ENCODE data around the gene NAA80.

The NAA80 gene

GRCh38 chr3:50290161-50290641, 9.0 kb downstream of the NAA80 start:
- H3K4me2 ChIP-seq: no peak overlapping the region
- H3K36me3 ChIP-seq (ENCODE audit: insufficient read depth): no peaks in the 10 kb centered on the region
- H3K27ac ChIP-seq: no peak overlapping the region
- no peak overlapping the region for H3K9ac ChIP-seq
- no peaks in the 10 kb centered on the region for H3K27me3 ChIP-seq (ENCODE audit: insufficient read depth, low read depth)
- H4K20me1 ChIP-seq (ENCODE audit: insufficient read depth): no peaks in the 10 kb centered on the region
- TF ChIP-seq, protein P1, sequence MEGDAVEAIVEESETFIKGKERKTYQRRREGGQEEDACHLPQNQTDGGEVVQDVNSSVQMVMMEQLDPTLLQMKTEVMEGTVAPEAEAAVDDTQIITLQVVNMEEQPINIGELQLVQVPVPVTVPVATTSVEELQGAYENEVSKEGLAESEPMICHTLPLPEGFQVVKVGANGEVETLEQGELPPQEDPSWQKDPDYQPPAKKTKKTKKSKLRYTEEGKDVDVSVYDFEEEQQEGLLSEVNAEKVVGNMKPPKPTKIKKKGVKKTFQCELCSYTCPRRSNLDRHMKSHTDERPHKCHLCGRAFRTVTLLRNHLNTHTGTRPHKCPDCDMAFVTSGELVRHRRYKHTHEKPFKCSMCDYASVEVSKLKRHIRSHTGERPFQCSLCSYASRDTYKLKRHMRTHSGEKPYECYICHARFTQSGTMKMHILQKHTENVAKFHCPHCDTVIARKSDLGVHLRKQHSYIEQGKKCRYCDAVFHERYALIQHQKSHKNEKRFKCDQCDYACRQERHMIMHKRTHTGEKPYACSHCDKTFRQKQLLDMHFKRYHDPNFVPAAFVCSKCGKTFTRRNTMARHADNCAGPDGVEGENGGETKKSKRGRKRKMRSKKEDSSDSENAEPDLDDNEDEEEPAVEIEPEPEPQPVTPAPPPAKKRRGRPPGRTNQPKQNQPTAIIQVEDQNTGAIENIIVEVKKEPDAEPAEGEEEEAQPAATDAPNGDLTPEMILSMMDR (conservative IDR thresholded peaks at IDR 0.05; ENCODE audit: low read depth, low read length): no peak
- peaks cover 17% of the 10 kb centered on the region for H3K79me2 ChIP-seq (ENCODE audit: insufficient read depth, low read depth)
- H3K4me1 ChIP-seq (ENCODE audit: low read depth, poor library complexity, severe bottlenecking): peaks cover 7% of the 10 kb centered on the region
- no peak overlapping the region for H2AFZ ChIP-seq (ENCODE audit: low read depth)
- H3K4me3 ChIP-seq (IDR thresholded peaks at IDR 0.05; ENCODE audit: insufficient read depth, low read depth, low read length): no peak overlapping the region

DNA sequence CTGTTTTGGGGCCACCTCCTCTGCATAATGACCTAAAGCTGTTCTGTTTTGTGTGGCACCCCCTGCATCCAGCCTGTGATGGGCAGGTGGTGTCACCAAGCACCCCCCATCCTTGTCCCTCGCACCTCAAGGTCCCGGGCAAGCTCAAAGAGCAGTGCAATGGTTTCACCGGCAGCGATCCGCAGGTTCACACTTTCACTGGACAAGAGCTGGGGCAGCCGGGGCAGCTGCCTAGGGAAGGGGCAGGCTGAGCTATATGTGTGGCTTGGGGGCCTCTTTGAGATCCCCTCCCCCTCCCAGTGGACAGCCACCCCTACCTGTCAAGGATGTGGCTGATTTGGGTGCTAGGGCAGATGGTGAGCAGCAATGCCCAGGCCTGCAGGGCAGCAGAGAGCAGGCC, 10.1 kb downstream of the NAA80 start:
- Histone ChIP-seq H4K20me1 (ENCODE audit: insufficient read depth) (no peaks in the 10 kb centered on the region), H3K27me3 (ENCODE audit: insufficient read depth, low read depth) (no peaks in the 10 kb centered on the region), H2AFZ (ENCODE audit: low read depth) (no peak overlapping the region), H3K4me1 (ENCODE audit: low read depth, poor library complexity, severe bottlenecking) (peaks cover 7% of the 10 kb centered on the region), H3K36me3 (ENCODE audit: insufficient read depth) (no peaks in the 10 kb centered on the region), H3K4me3 (IDR thresholded peaks at IDR 0.05; ENCODE audit: insufficient read depth, low read depth, low read length) (no peak overlapping the region), H3K27ac (no peak overlapping the region), H3K9ac (no peak overlapping the region), H3K4me2 (no peak overlapping the region), H3K79me2 (ENCODE audit: insufficient read depth, low read depth) (peaks cover 17% of the 10 kb centered on the region)
- TF ChIP-seq, protein P1 (conservative IDR thresholded peaks at IDR 0.05; ENCODE audit: low read depth, low read length): no peak

DNA sequence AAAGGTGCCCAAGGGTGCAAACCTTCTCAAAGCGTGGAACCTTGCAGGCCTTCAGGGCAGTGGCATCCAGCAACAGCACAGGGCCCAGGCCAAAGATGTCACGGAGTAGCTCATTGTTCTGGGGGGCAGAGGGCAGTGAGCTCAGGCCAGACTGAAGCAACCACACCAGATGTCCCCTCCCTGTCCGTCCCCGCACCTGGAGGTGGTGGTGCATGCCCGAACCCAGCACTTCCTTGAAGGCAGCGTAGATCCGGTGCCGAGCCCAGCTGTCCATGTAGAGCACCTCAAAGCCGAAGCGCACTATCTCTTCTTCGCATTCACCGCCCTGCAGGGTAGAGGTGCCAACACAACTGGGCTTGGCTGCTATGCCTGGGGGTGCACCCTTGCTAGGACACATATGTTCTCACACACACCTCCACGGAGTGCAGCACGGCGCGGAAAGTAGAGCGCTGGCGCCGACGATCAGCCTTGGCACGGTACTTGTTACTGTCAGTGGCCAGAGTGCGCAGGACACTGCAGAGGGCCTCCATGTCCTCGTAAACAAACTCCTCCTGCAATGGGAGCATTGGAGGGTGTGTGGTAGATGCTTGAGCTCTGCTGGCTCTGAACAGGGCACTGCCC, 10.7 kb downstream of the NAA80 start:
- no peak overlapping the region for H2AFZ ChIP-seq (ENCODE audit: low read depth)
- H3K4me1 ChIP-seq (ENCODE audit: low read depth, poor library complexity, severe bottlenecking): peaks cover 7% of the 10 kb centered on the region
- H4K20me1 ChIP-seq (ENCODE audit: insufficient read depth): no peaks in the 10 kb centered on the region
- peaks cover 17% of the 10 kb centered on the region for H3K79me2 ChIP-seq (ENCODE audit: insufficient read depth, low read depth)
- H3K4me3 ChIP-seq (IDR thresholded peaks at IDR 0.05; ENCODE audit: insufficient read depth, low read depth, low read length): no peak overlapping the region
- no peak overlapping the region for H3K4me2 ChIP-seq
- TF ChIP-seq, protein P1 (conservative IDR thresholded peaks at IDR 0.05; ENCODE audit: low read depth, low read length): no peak
- H3K36me3 ChIP-seq (ENCODE audit: insufficient read depth): no peaks in the 10 kb centered on the region
- H3K9ac ChIP-seq: no peak overlapping the region
- no peak overlapping the region for H3K27ac ChIP-seq
- no peaks in the 10 kb centered on the region for H3K27me3 ChIP-seq (ENCODE audit: insufficient read depth, low read depth)

DNA sequence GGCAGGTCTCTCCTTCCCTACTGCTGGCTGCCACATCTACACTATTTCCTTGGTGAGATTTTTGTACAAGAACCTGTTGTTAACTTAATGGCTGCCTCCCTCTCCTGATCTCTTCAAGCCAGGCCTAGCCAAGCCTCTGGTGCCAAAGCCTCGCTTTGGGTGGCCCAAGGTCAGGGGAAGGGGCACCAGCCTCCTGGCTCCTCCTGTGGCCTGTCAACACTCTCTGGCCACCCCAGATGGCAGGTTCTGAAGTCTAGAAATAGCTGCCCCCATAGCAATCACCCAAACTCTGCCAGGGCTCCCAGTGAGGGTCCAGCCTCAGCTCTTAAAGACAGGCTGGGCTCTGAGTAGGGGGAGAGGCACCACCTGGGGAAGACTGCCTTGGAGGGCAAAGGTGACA, 11.9 kb downstream of the NAA80 start:
- H4K20me1 ChIP-seq (ENCODE audit: insufficient read depth): no peaks in the 10 kb centered on the region
- no peak overlapping the region for H3K4me2 ChIP-seq
- H3K9ac ChIP-seq: no peak overlapping the region
- H3K4me1 ChIP-seq (ENCODE audit: low read depth, poor library complexity, severe bottlenecking): no peaks in the 10 kb centered on the region
- H3K4me3 ChIP-seq (IDR thresholded peaks at IDR 0.05; ENCODE audit: insufficient read depth, low read depth, low read length): no peak overlapping the region
- H2AFZ ChIP-seq (ENCODE audit: low read depth): no peak overlapping the region
- TF ChIP-seq, protein P1 (conservative IDR thresholded peaks at IDR 0.05; ENCODE audit: low read depth, low read length): no peak
- peaks cover 17% of the 10 kb centered on the region for H3K79me2 ChIP-seq (ENCODE audit: insufficient read depth, low read depth)
- H3K36me3 ChIP-seq (ENCODE audit: insufficient read depth): no peaks in the 10 kb centered on the region
- no peaks in the 10 kb centered on the region for H3K27me3 ChIP-seq (ENCODE audit: insufficient read depth, low read depth)
- H3K27ac ChIP-seq: no peak overlapping the region

Data from KMS-11 (cell line).